GM23248 (cell line): Measurements from ENCODE around the gene ST6GALNAC6. TPM values are rescaled to one million over a fixed set of nuclear protein-coding genes. Genes with fewer than 3 reads are reported as not detected.
A peak's percentile ranks its signal among the peaks of the same experiment; 100 is the strongest.

Experiments used
- DNase-seq: peaks from one replicate; pipeline ENCODE4 v3.0.0-alpha.2; 2015
- H2AFZ ChIP-seq: fragments of 200-600 bp; sonication (generic); 2 replicates; pipeline ENCODE4 v1.6.1; 2016; ENCODE audit warnings: antibody characterized with exemption
- H3F3A ChIP-seq: fragments of 200-600 bp; sonication (generic); 2 replicates; pipeline ENCODE4 v1.6.1; 2016; ENCODE audit warnings: mild to moderate bottlenecking, antibody characterized with exemption, mixed run types; ENCODE audit not compliant: insufficient read depth
- H3K27ac ChIP-seq: fragments of 200-600 bp; sonication (generic); 2 replicates; pipeline ENCODE4 v1.5.1; 2016; ENCODE audit warnings: mild to moderate bottlenecking
- H3K27me3 ChIP-seq: fragments of 200-600 bp; sonication (generic); replicated peaks from 2 replicates; pipeline ENCODE4 v1.6.1; 2016; ENCODE audit warnings: mild to moderate bottlenecking; ENCODE audit not compliant: insufficient read depth
- H3K36me3 ChIP-seq: fragments of 200-600 bp; sonication (generic); 2 replicates; pipeline ENCODE4 v1.6.1; 2016; ENCODE audit warnings: low read depth, mild to moderate bottlenecking
- H3K4me1 ChIP-seq: fragments of 200-600 bp; sonication (generic); 2 replicates; pipeline ENCODE4 v1.6.1; 2016; ENCODE audit warnings: mild to moderate bottlenecking; ENCODE audit not compliant: insufficient read depth
- H3K4me2 ChIP-seq: fragments of 200-600 bp; sonication (generic); one replicate; pipeline ENCODE4 v1.6.1; 2016; ENCODE audit warnings: mild to moderate bottlenecking; ENCODE audit not compliant: unreplicated experiment
- H3K4me3 ChIP-seq: fragments of 200-600 bp; sonication (generic); 2 replicates; pipeline ENCODE4 v1.5.1; 2016; ENCODE audit warnings: mild to moderate bottlenecking
- H3K79me2 ChIP-seq: fragments of 200-600 bp; sonication (generic); 2 replicates; pipeline ENCODE4 v1.6.1; 2016; ENCODE audit warnings: mild to moderate bottlenecking; ENCODE audit not compliant: insufficient read depth
- H3K9ac ChIP-seq: fragments of 200-600 bp; sonication (generic); 2 replicates; pipeline ENCODE4 v1.6.1; 2016; ENCODE audit warnings: mild to moderate bottlenecking
- H3K9me2 ChIP-seq: fragments of 200-600 bp; sonication (generic); 2 replicates; pipeline ENCODE4 v1.6.1; 2016; ENCODE audit warnings: mixed run types, mild to moderate bottlenecking, moderate library complexity; ENCODE audit not compliant: insufficient read depth
- H3K9me3 ChIP-seq: fragments of 200-600 bp; sonication (generic); one replicate; pipeline ENCODE4 v1.6.1; 2017; ENCODE audit warnings: low read depth
- H4K20me1 ChIP-seq: fragments of 200-600 bp; sonication (generic); 2 replicates; pipeline ENCODE4 v1.6.0; 2016; ENCODE audit not compliant: insufficient read depth
- EZH2 ChIP-seq: fragments of 200-600 bp; sonication (generic); IDR thresholded peaks from 2 replicates; pipeline ENCODE4 v1.6.1; 2018; ENCODE audit warnings: antibody characterized with exemption, mild to moderate bottlenecking; ENCODE audit not compliant: insufficient read depth, poor library complexity, severe bottlenecking
- EZH2phosphoT487 ChIP-seq: fragments of 200-600 bp; sonication (generic); IDR thresholded peaks from 2 replicates; pipeline ENCODE4 v1.6.1; 2018; ENCODE audit warnings: antibody characterized with exemption, moderate library complexity, mild to moderate bottlenecking, low read depth; ENCODE audit not compliant: insufficient read depth
- WGBS, 2 experiments: methylation state at CpG; one replicate each; pipeline ENCODE4 v1.1.6; 2015 to 2017; ENCODE audit warnings: low lambda C conversion rate in 2 of 2, low coverage in 1 of 2; ENCODE audit errors: missing lambda C conversion rate in 2 of 2; 5-methylcytosine and 5-hydroxymethylcytosine counted together
- in situ Hi-C: fragments of 300-500 bp; cut with MboI; formaldehyde crosslinking; loops from 2 replicates; pipeline ENCODE4 v1.15.0; 2020
- polyA plus RNA-seq: library from polyadenylated mRNA; unstranded; fragments of >200 nt; fragmentation: Nextera tagmentation; extraction: Ambion mirVana; gene quantifications from 2 replicates; pipeline ENCODE4 v1.2.1, GENCODE V29; 2016
- total RNA-seq: library from RNA; depleted of rRNA; stranded (reverse); fragments of >200 nt; shearing (Covaris generic); gene quantifications from 2 replicates; pipeline ENCODE4 v1.2.3, GENCODE V29; 2014

Gene ST6GALNAC6
- total and polyA plus RNA-seq, 2 experiments from 2014 or later: 81.1 to 88.0 TPM

- H2AFZ ChIP-seq: no peak overlapping the region
- in situ Hi-C loops: loop anchor here (10.0 kb wide), 2 partner anchors 92 to 162 kb away; no protein-coding TSS in a partner anchor
- H3K27me3 ChIP-seq: no peaks in the 10 kb centered on the region
- no peak overlapping the region for H3K9ac ChIP-seq
- H3K9me3 ChIP-seq: no peaks in the 10 kb centered on the region
- no peaks in the 10 kb centered on the region for H3K9me2 ChIP-seq
- DNase-seq: peak; percentile 86
- 0 out of 2 replicates have a peak, but pooled peaks cover 5% of the 10 kb centered on the region for H3K4me1 ChIP-seq
- 61% methylated on average over 18 of the region's 18 CpGs for WGBS, 2 experiments
- H3K4me2 ChIP-seq: no peak overlapping the region
- H3K4me3 ChIP-seq: no peak overlapping the region
- H3F3A ChIP-seq: no peaks in the 10 kb centered on the region
- H3K79me2 ChIP-seq: peaks cover 2% of the 10 kb centered on the region
- TF ChIP-seq EZH2 (no peak), EZH2phosphoT487 (no peak)
- H3K36me3 ChIP-seq: no peaks in the 10 kb centered on the region; the same call in 1 of the 2 replicates
- no peaks in the 10 kb centered on the region for H4K20me1 ChIP-seq
- H3K27ac ChIP-seq: no peak overlapping the region
Observed at GRCh38 chr9:127942216-127943010, 43.0 kb upstream of the ST6GALNAC6 start.

GRCh38 chr9:127941961-127942215, 42.5 kb upstream of the ST6GALNAC6 start:
- WGBS, 2 experiments: 69 to 79% methylated on average over 3 of the region's 3 CpGs
- no peaks in the 10 kb centered on the region for H3K27me3 ChIP-seq
- no peaks in the 10 kb centered on the region for H3F3A ChIP-seq
- in situ Hi-C loops: loop anchor here (10.0 kb wide), 2 partner anchors 93 to 163 kb away; no protein-coding TSS in a partner anchor
- H3K4me3 ChIP-seq: no peak overlapping the region
- TF ChIP-seq EZH2phosphoT487: no peak
- no peak for TF ChIP-seq EZH2
- no peak overlapping the region for H2AFZ ChIP-seq
- 0 out of 2 replicates have a peak, but pooled peaks cover 5% of the 10 kb centered on the region for H3K4me1 ChIP-seq
- no peaks in the 10 kb centered on the region for H3K9me3 ChIP-seq
- no peaks in the 10 kb centered on the region for H3K9me2 ChIP-seq
- DNase-seq: no peak
- no peaks in the 10 kb centered on the region; the same call in 1 of the 2 replicates for H3K36me3 ChIP-seq
- no peak overlapping the region for H3K27ac ChIP-seq
- no peaks in the 10 kb centered on the region for H4K20me1 ChIP-seq
- H3K9ac ChIP-seq: no peak overlapping the region
- H3K4me2 ChIP-seq: no peak overlapping the region
- peaks cover 8% of the 10 kb centered on the region for H3K79me2 ChIP-seq

GRCh38 chr9:127941062-127941960, 41.9 kb upstream of the ST6GALNAC6 start:
- H3K27ac ChIP-seq: no peak overlapping the region
- no peak overlapping the region for H3K9ac ChIP-seq
- no peaks in the 10 kb centered on the region for H3K9me2 ChIP-seq
- peaks cover 1% of the 10 kb centered on the region; the same call in 1 of the 2 replicates for H3F3A ChIP-seq
- no peaks in the 10 kb centered on the region for H3K9me3 ChIP-seq
- H3K4me2 ChIP-seq: no peak overlapping the region
- H3K27me3 ChIP-seq: no peaks in the 10 kb centered on the region
- DNase-seq: no peak
- peaks cover 9% of the 10 kb centered on the region for H3K4me1 ChIP-seq
- H3K79me2 ChIP-seq: peaks cover 13% of the 10 kb centered on the region
- 73 to 75% methylated on average over 17 to 18 of the region's 18 CpGs for WGBS, 2 experiments
- H4K20me1 ChIP-seq: no peaks in the 10 kb centered on the region
- no peak overlapping the region for H2AFZ ChIP-seq
- H3K4me3 ChIP-seq: no peak overlapping the region
- in situ Hi-C loops: loop anchor here (10.0 kb wide), 2 partner anchors 93 to 163 kb away; no protein-coding TSS in a partner anchor
- no peaks in the 10 kb centered on the region; the same call in 1 of the 2 replicates for H3K36me3 ChIP-seq
- TF ChIP-seq EZH2phosphoT487: no peak
- TF ChIP-seq EZH2: no peak

DNA sequence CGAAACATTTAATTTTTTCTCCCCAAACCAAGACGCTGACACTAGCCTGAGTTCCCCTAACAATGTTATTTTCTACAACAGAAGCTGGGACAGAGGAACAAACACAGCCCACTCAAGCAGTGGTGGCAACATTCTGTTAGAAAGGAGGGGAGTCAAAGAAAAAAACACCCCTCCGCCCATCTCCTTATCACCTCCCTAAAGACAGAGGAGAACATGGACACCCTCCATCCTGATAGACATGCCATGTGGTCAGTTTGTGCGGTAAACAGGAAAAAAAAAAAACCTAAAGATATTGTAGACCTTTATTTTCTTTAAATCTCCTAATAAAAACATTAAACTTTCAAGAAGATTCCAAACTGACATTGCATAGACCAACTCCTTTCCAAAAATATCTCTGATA, 41.2 kb upstream of the ST6GALNAC6 start:
- TF ChIP-seq EZH2 (no peak), EZH2phosphoT487 (no peak)
- H3K4me3 ChIP-seq: no peak overlapping the region
- no peaks in the 10 kb centered on the region; the same call in 1 of the 2 replicates for H3K36me3 ChIP-seq
- 92% methylated on average over 4 of the region's 4 CpGs for WGBS, 2 experiments
- no peaks in the 10 kb centered on the region for H3K27me3 ChIP-seq
- H3K9me3 ChIP-seq: no peaks in the 10 kb centered on the region
- peaks cover 16% of the 10 kb centered on the region for H3K4me1 ChIP-seq
- H4K20me1 ChIP-seq: no peaks in the 10 kb centered on the region
- H2AFZ ChIP-seq: no peak overlapping the region
- H3K9ac ChIP-seq: no peak overlapping the region
- in situ Hi-C loops: loop anchor here (10.0 kb wide), 2 partner anchors 94 to 164 kb away; no protein-coding TSS in a partner anchor
- peaks cover 21% of the 10 kb centered on the region for H3K79me2 ChIP-seq
- DNase-seq: no peak
- H3K4me2 ChIP-seq: no peak overlapping the region
- no peak overlapping the region for H3K27ac ChIP-seq
- H3F3A ChIP-seq: peaks cover 6% of the 10 kb centered on the region; the same call in 1 of the 2 replicates
- H3K9me2 ChIP-seq: no peaks in the 10 kb centered on the region
